Endothelial cell of umbilical vein (primary cell): ENCODE measurements around the gene COL23A1. TPM values are rescaled to one million over a fixed set of nuclear protein-coding genes. Genes with fewer than 3 reads are reported as not detected.

Experiments used
- BruUV-seq: library from RNA; stranded (reverse); fragments of 400-500 nt; replicated peaks from 2 replicates; lab custom pipeline; 2021; lab: Mats Ljungman, UMichigan
- CTCF ChIA-PET: fragments of 300-600, 350-600 bp; sonication (Branson Sonifier 250); formaldehyde crosslinking; loops from one replicate; lab custom pipeline; 2021; ENCODE audit warnings: antibody characterized with exemption, inconsistent platforms; lab: Charles Lee
- POLR2A ChIA-PET: fragments of 300-600, 350-600 bp; sonication (Branson Sonifier 250); formaldehyde crosslinking; loops from one replicate; lab custom pipeline; 2021; ENCODE audit warnings: antibody characterized with exemption, inconsistent platforms; lab: Charles Lee
- DNase-seq: peaks from one replicate; pipeline ENCODE4 v3.0.0-alpha.2; 2011; ENCODE audit warnings: low read depth, low spot score
- FAIRE-seq: peaks from 2 replicates; lab custom pipeline; 2011; peaks lifted over from hg19 to GRCh38; lab: Jason Lieb, UNC
- H2AFZ ChIP-seq: 2 replicates; pipeline ENCODE4 v1.6.0; 2012; ENCODE audit warnings: low read depth, low read length, control low read depth, inconsistent platforms
- H3K27ac ChIP-seq: 2 replicates; pipeline ENCODE4 v1.5.1; 2011; ENCODE audit warnings: low read depth, mild to moderate bottlenecking, control low read depth, low read length, moderate library complexity; ENCODE audit not compliant: insufficient read depth
- H3K27me3 ChIP-seq, 2 experiments: 2 replicates each; pipeline versions ENCODE4 v1.6.0 to v1.6.1; 2011; ENCODE audit warnings: low read length in 2 of 2, mixed read lengths in 1 of 2; ENCODE audit not compliant: control insufficient read depth in 2 of 2, insufficient read depth in 2 of 2
- H3K36me3 ChIP-seq, 2 experiments: 2 replicates in 1 of 2; 3 replicates in 1 of 2; pipeline ENCODE4 v1.5.1; 2011; ENCODE audit warnings: low read length in 2 of 2, mild to moderate bottlenecking in 1 of 2, moderate library complexity in 1 of 2; ENCODE audit not compliant: control insufficient read depth in 2 of 2, insufficient read depth in 2 of 2; ENCODE audit errors: extremely low read depth in 1 of 2
- H3K4me1 ChIP-seq: 3 replicates; pipeline ENCODE4 v1.5.1; 2011; ENCODE audit warnings: mild to moderate bottlenecking, low read length; ENCODE audit not compliant: control insufficient read depth, insufficient read depth; ENCODE audit errors: extremely low read depth
- H3K4me2 ChIP-seq: 2 replicates; pipeline ENCODE4 v1.6.1; 2011; ENCODE audit warnings: low read length, control low read depth, mixed read lengths; ENCODE audit not compliant: insufficient read depth
- H3K4me3 ChIP-seq, 3 experiments: fragments of 200-600 bp in 1 of 3; sonication (generic), shearing (Covaris generic) in 1 of 3; replicated peaks in 1 of 3; 2 replicates each; pipeline ENCODE4 v1.5.1; 2011 to 2016; ENCODE audit warnings: control low read depth in 3 of 3, low read length in 3 of 3, mild to moderate bottlenecking in 2 of 3, inconsistent platforms in 1 of 3, low read depth in 1 of 3, moderate library complexity in 1 of 3; ENCODE audit not compliant: insufficient read depth in 1 of 3
- H3K79me2 ChIP-seq: 2 replicates; pipeline ENCODE4 v1.6.0; 2012; ENCODE audit warnings: low read length, inconsistent platforms; ENCODE audit not compliant: control insufficient read depth, insufficient read depth
- H3K9ac ChIP-seq: replicated peaks from 2 replicates; pipeline ENCODE3; 2011; ENCODE audit warnings: low read length, control low read depth; ENCODE audit not compliant: insufficient read depth; ENCODE audit errors: extremely low read depth
- H3K9me1 ChIP-seq: replicated peaks from 3 replicates; pipeline ENCODE4 v1.6.0; 2011; ENCODE audit warnings: mild to moderate bottlenecking, low read length; ENCODE audit not compliant: control insufficient read depth, insufficient read depth; ENCODE audit errors: extremely low read depth
- H3K9me3 ChIP-seq: replicated peaks from 2 replicates; pipeline ENCODE4 v1.5.1; 2012; ENCODE audit warnings: low read length, inconsistent platforms; ENCODE audit not compliant: control insufficient read depth, insufficient read depth
- H4K20me1 ChIP-seq: replicated peaks from 2 replicates; pipeline ENCODE3; 2011; ENCODE audit warnings: mild to moderate bottlenecking, low read length; ENCODE audit not compliant: control insufficient read depth, insufficient read depth; ENCODE audit errors: extremely low read depth
- EZH2 ChIP-seq: IDR thresholded peaks from 2 replicates; pipeline ENCODE4 v1.6.1; 2012; ENCODE audit warnings: borderline replicate concordance, low read depth, mild to moderate bottlenecking, moderate library complexity, low read length, inconsistent platforms; ENCODE audit not compliant: severe bottlenecking
- FOS ChIP-seq: IDR thresholded peaks from 2 replicates; pipeline ENCODE4 v1.6.1; 2011; ENCODE audit warnings: mild to moderate bottlenecking, low read length, moderate library complexity, borderline replicate concordance; ENCODE audit not compliant: insufficient read depth
- GATA2 ChIP-seq: IDR thresholded peaks from 2 replicates; pipeline ENCODE4 v1.7.0; 2011; ENCODE audit warnings: low read depth, mild to moderate bottlenecking, moderate library complexity, mixed read lengths, low read length; ENCODE audit not compliant: insufficient read length, insufficient read depth
- JUN ChIP-seq: IDR thresholded peaks from 2 replicates; pipeline ENCODE4 v1.6.1; 2011; ENCODE audit warnings: borderline replicate concordance, low read depth; ENCODE audit not compliant: insufficient read length, insufficient read depth
- MYC ChIP-seq: IDR thresholded peaks from one replicate; pipeline ENCODE4 v1.6.1; 2011; ENCODE audit warnings: mild to moderate bottlenecking, low read depth, low read length
- POLR2A ChIP-seq: IDR thresholded peaks from 2 replicates; pipeline ENCODE4 v1.6.1; 2012; ENCODE audit warnings: low read depth, mild to moderate bottlenecking, control low read depth, low read length
- POLR2AphosphoS5 ChIP-seq: IDR thresholded peaks from 2 replicates; pipeline ENCODE4 v1.6.1; 2012; ENCODE audit warnings: low read depth, mild to moderate bottlenecking, control low read depth, low read length, moderate library complexity; ENCODE audit not compliant: insufficient read depth
- dilution Hi-C: fragments of 300-500 bp; cut with MboI; formaldehyde crosslinking; loops from one replicate; pipeline ENCODE4 v1.15.0; 2019; ENCODE audit warnings: low sequenced_read_pairs; ENCODE audit not compliant: extremely low pct_ligation_motif_present
- intact Hi-C: fragments of 100-400 bp; cut with micrococcal nuclease; formaldehyde crosslinking; loops from one replicate; pipeline ENCODE4 v1.10.0; 2022
- polyA plus RNA-seq, 4 experiments: library from polyadenylated mRNA; depleted of rRNA in 3 of 4; stranded (reverse) in 3 of 4; unstranded in 1 of 4; fragments of >200 nt; gene quantifications; 2 replicates each; pipeline versions ENCODE4 v1.2.1 to v1.2.3, GENCODE V29; 2011 to 2012; ENCODE audit warnings: missing spikeins in 1 of 4
- total RNA-seq: library from RNA; stranded (reverse); gene quantifications from 2 replicates; pipeline ENCODE4 v1.2.3, GENCODE V29; 2021
- TF ChIP-seq, protein P1 (sequence below): IDR thresholded peaks from 2 replicates; pipeline ENCODE4 v1.6.1; 2011; ENCODE audit not compliant: insufficient read depth, insufficient read length
- TF ChIP-seq, protein P2 (sequence below), 2 donors: IDR thresholded peaks; 1 replicate in 1 of 2; 2 replicates in 1 of 2; pipeline ENCODE4 v1.5.1; 2011; ENCODE audit warnings: low read length in 2 of 2, mild to moderate bottlenecking in 2 of 2, moderate library complexity in 2 of 2, control low read depth in 1 of 2, inconsistent platforms in 1 of 2, low read depth in 1 of 2; ENCODE audit not compliant: insufficient read depth in 1 of 2; ENCODE audit errors: extremely low read depth in 1 of 2

Gene COL23A1
- total and polyA plus RNA-seq, 2 donors (not counting 3 experiments of a cell fraction or from before 2014, with no cell fraction given), result not detected

DNA sequence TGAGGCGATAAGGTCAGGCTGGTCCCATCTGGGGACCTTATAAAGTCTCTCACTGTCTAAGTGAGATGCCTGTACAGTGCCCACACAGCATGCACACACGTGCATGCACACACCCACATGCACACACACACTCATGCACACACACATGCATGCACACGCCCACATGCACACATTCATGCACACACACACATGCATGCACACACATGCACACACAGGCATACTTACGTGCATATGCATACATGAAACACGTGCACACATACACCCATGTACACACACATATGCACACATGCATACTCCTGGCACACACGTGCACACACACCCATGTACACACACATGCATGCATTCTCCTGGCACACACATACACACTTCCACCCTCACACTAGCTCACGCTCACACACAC, 12.2 kb downstream of the COL23A1 start:
- POLR2A ChIA-PET, result no interaction called here
- H3K4me1 ChIP-seq, result no peaks in the 10 kb centered on the region
- intact Hi-C loops (no loop called here), dilution Hi-C loops (no loop called here)
- DNase-seq, result no peak
- FAIRE-seq, result no peak
- CTCF ChIA-PET, result no interaction called here
- H3K9me1 ChIP-seq, result no peaks in the 10 kb centered on the region
- H3K4me3 ChIP-seq, result no peak overlapping the region
- no peak overlapping the region for H3K27ac ChIP-seq
- H4K20me1 ChIP-seq, result no peaks in the 10 kb centered on the region
- peaks cover 5 to 7% of the 10 kb centered on the region in 2 experiments for H3K27me3 ChIP-seq
- TF ChIP-seq POLR2AphosphoS5, result no peak
- no peak for TF ChIP-seq MYC
- TF ChIP-seq JUN, result no peak
- TF ChIP-seq POLR2A, result no peak
- no peak for TF ChIP-seq EZH2
- TF ChIP-seq, protein P1, sequence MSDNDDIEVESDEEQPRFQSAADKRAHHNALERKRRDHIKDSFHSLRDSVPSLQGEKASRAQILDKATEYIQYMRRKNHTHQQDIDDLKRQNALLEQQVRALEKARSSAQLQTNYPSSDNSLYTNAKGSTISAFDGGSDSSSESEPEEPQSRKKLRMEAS, result no peak
- TF ChIP-seq, protein P2, sequence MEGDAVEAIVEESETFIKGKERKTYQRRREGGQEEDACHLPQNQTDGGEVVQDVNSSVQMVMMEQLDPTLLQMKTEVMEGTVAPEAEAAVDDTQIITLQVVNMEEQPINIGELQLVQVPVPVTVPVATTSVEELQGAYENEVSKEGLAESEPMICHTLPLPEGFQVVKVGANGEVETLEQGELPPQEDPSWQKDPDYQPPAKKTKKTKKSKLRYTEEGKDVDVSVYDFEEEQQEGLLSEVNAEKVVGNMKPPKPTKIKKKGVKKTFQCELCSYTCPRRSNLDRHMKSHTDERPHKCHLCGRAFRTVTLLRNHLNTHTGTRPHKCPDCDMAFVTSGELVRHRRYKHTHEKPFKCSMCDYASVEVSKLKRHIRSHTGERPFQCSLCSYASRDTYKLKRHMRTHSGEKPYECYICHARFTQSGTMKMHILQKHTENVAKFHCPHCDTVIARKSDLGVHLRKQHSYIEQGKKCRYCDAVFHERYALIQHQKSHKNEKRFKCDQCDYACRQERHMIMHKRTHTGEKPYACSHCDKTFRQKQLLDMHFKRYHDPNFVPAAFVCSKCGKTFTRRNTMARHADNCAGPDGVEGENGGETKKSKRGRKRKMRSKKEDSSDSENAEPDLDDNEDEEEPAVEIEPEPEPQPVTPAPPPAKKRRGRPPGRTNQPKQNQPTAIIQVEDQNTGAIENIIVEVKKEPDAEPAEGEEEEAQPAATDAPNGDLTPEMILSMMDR (IDR thresholded peaks at IDR 0.05; ENCODE audit: extremely low read depth in 1 of 2, insufficient read depth in 1 of 2, low read depth in 1 of 2, low read length in 2 of 2), result no peak
- no peak for TF ChIP-seq GATA2
- TF ChIP-seq FOS, result no peak
- H3K36me3 ChIP-seq, result no peaks in the 10 kb centered on the region
- H3K4me2 ChIP-seq, result no peak overlapping the region
- H2AFZ ChIP-seq, result no peak overlapping the region
- H3K9ac ChIP-seq, result no peak overlapping the region
- H3K9me3 ChIP-seq, result no peaks in the 10 kb centered on the region
- no peaks in the 10 kb centered on the region for H3K79me2 ChIP-seq
- no TSS peak for BruUV-seq
